Vagina (tissue), 2 donors: Measurements from ENCODE around the gene RAG1.

ENCODE experiments used
- POLR2A ChIP-seq, 2 donors: fragments of 450-650 bp; IDR thresholded peaks; one replicate each; pipeline ENCODE4 v1.6.1; 2017; ENCODE audit warnings: antibody characterized with exemption in 2 of 2, mild to moderate bottlenecking in 2 of 2, moderate library complexity in 2 of 2
- TF ChIP-seq, protein P1 (sequence below), 3 experiments: fragments of 450-650 bp in 2 of 3; fragments of 200-600 bp in 1 of 3; sonication (generic) in 1 of 3; IDR thresholded peaks; one replicate each; pipeline ENCODE4 v1.5.1; 2017 to 2019; ENCODE audit warnings: antibody characterized with exemption in 3 of 3, mild to moderate bottlenecking in 2 of 3, moderate library complexity in 2 of 3

GRCh38 chr11:36590513-36590912 is 22.7 kb downstream of the RAG1 start:
- TF ChIP-seq, protein P1, sequence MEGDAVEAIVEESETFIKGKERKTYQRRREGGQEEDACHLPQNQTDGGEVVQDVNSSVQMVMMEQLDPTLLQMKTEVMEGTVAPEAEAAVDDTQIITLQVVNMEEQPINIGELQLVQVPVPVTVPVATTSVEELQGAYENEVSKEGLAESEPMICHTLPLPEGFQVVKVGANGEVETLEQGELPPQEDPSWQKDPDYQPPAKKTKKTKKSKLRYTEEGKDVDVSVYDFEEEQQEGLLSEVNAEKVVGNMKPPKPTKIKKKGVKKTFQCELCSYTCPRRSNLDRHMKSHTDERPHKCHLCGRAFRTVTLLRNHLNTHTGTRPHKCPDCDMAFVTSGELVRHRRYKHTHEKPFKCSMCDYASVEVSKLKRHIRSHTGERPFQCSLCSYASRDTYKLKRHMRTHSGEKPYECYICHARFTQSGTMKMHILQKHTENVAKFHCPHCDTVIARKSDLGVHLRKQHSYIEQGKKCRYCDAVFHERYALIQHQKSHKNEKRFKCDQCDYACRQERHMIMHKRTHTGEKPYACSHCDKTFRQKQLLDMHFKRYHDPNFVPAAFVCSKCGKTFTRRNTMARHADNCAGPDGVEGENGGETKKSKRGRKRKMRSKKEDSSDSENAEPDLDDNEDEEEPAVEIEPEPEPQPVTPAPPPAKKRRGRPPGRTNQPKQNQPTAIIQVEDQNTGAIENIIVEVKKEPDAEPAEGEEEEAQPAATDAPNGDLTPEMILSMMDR (IDR thresholded peaks at IDR 0.05): no peak
- no peak for TF ChIP-seq POLR2A (IDR thresholded peaks at IDR 0.05)
